Uterus (tissue), 4 donors: Measurements from ENCODE around the gene MAP1LC3A. TPM values are rescaled to one million over a fixed set of nuclear protein-coding genes. Genes with fewer than 3 reads are reported as not detected.

Experiments used
- DNase-seq, 2 donors: peaks; one replicate each; pipeline ENCODE4 v3.0.0-alpha.2; 2019 to 2020
- H3K27ac ChIP-seq, 2 donors: fragments of 200-600 bp; sonication (generic); 1 replicate in 1 of 2; 2 replicates in 1 of 2; pipeline ENCODE4 v1.5.1; 2016 to 2018
- H3K27me3 ChIP-seq, 2 donors: fragments of 200-600 bp; sonication (generic); one replicate each; pipeline ENCODE4 v1.5.1; 2018 to 2019; ENCODE audit warnings: control low read depth in 1 of 2
- H3K36me3 ChIP-seq, 2 donors: fragments of 200-600 bp; sonication (generic); one replicate each; pipeline ENCODE4 v1.5.1; 2019; ENCODE audit warnings: control low read depth in 1 of 2
- H3K4me1 ChIP-seq, 2 donors: fragments of 200-600 bp; sonication (generic); one replicate each; pipeline ENCODE4 v1.5.1; 2018 to 2019; ENCODE audit warnings: control low read depth in 1 of 2
- H3K4me3 ChIP-seq, 2 donors: fragments of 200-600 bp; sonication (generic); 1 replicate in 1 of 2; 2 replicates in 1 of 2; pipeline ENCODE4 v1.5.1; 2018 to 2019; ENCODE audit warnings: mild to moderate bottlenecking in 1 of 2
- H3K9me3 ChIP-seq, 2 donors: fragments of 200-600 bp; sonication (generic); one replicate each; pipeline ENCODE4 v1.5.1; 2019; ENCODE audit warnings: control low read depth in 1 of 2
- POLR2A ChIP-seq, 2 donors: fragments of 450-650 bp; IDR thresholded peaks; one replicate each; pipeline ENCODE4 v1.6.1; 2016; ENCODE audit warnings: antibody characterized with exemption in 2 of 2, mild to moderate bottlenecking in 1 of 2, moderate library complexity in 1 of 2
- intact Hi-C: fragments of 100-400 bp; cut with DNase I; formaldehyde crosslinking; loops from one replicate; pipeline ENCODE4 v1.15.1; 2023; ENCODE audit warnings: low total_unique reads
- total RNA-seq, 4 donors: library from RNA; depleted of rRNA in 3 of 4; stranded (reverse); fragments of >200 nt in 3 of 4; gene quantifications; one replicate each; pipeline versions ENCODE4 v1.1.0 to v1.2.4, GENCODE V29; 2014 to 2023
- TF ChIP-seq, protein P1 (sequence below), 4 experiments: fragments of 200-600 bp in 2 of 4; fragments of 450-650 bp in 2 of 4; sonication (generic) in 2 of 4; IDR thresholded peaks; one replicate each; pipeline ENCODE4 v1.5.1; 2016 to 2019; ENCODE audit warnings: antibody characterized with exemption in 4 of 4, mild to moderate bottlenecking in 2 of 4, moderate library complexity in 1 of 4
- donor health status: DM: yes; HTN: yes; CAD: no.

MAP1LC3A gene
- total RNA-seq, 4 donors from 2014 or later = 6.7 to 57.1 (median 20.0) TPM

DNA sequence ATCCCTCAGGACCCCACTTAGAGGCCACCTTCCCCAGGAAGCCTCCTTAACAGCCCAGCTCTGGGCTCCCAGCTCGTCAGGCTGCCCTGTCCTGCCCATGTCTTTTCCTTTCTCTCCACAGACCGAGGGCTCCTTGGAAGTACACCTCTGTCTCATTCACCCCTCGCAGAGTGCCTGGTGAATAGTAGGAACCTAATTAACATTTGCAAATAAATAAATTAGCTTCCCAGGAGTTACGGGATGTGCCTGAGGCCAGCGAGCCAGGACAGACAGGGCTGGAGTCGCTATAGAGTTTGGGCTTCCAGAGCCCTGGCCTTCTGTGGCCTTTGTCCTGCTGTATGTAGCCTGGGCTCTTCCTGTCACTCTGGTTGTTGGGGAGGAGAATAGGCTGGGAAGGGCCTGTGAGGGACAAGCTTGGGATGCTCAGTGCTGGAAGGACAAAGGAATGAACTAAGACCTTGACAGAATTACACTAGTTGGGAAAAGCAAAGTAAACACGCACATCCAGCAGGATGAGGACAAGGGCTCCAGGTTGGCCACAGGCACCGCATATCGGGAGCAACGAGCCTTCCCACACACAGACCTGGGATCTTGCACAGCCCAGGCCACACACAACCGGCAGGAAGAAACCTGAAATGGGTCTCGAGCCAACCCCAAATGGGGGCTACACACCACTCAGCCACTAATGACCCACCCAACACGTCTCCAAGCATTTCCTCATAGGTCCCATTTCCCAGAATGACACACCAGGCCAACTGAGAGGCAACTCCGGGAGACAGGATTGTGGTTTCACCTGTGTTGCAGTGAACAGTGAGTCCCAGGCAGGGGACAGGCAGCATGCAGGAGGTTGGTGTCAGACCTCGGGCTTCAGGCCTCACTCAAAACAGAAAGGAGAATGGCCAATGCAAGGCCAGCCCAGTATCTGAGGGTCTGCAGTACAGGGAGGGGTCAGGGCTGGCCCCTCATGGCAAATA lies 9.7 kb downstream of the MAP1LC3A start:
- no peak overlapping the region for H3K4me3 ChIP-seq
- no peaks in the 10 kb centered on the region for H3K36me3 ChIP-seq
- TF ChIP-seq, protein P1, sequence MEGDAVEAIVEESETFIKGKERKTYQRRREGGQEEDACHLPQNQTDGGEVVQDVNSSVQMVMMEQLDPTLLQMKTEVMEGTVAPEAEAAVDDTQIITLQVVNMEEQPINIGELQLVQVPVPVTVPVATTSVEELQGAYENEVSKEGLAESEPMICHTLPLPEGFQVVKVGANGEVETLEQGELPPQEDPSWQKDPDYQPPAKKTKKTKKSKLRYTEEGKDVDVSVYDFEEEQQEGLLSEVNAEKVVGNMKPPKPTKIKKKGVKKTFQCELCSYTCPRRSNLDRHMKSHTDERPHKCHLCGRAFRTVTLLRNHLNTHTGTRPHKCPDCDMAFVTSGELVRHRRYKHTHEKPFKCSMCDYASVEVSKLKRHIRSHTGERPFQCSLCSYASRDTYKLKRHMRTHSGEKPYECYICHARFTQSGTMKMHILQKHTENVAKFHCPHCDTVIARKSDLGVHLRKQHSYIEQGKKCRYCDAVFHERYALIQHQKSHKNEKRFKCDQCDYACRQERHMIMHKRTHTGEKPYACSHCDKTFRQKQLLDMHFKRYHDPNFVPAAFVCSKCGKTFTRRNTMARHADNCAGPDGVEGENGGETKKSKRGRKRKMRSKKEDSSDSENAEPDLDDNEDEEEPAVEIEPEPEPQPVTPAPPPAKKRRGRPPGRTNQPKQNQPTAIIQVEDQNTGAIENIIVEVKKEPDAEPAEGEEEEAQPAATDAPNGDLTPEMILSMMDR (IDR thresholded peaks at IDR 0.05) = no peak
- no peak for TF ChIP-seq POLR2A (IDR thresholded peaks at IDR 0.05)
- no peak overlapping the region for H3K27ac ChIP-seq
- no peaks in the 10 kb centered on the region for H3K4me1 ChIP-seq
- no peaks in the 10 kb centered on the region for H3K27me3 ChIP-seq
- intact Hi-C loops = no loop called here
- no peak for DNase-seq
- H3K9me3 ChIP-seq = no peaks in the 10 kb centered on the region

DNA sequence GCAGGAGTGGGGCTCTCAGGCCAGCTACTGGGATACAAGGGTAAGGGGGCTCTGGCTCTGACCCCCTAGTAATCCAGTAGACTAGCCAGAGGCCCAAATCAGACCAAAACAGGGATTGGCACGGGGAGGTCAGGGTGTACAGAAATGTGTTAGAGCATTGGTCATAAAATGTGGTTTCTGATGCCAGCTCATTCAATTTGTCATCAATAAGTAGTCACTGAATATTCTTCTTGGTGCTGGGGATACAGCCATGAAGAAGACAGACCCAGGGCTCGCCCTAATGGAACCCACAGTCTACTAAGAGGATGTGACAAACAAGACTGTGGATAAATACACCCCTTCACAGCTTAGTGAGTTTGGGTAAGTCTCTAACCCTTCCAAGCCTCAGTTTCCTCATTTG lies 11.1 kb downstream of the MAP1LC3A start:
- H3K9me3 ChIP-seq = no peaks in the 10 kb centered on the region
- H3K27ac ChIP-seq = no peak overlapping the region
- no peaks in the 10 kb centered on the region for H3K36me3 ChIP-seq
- intact Hi-C loops = no loop called here
- H3K27me3 ChIP-seq = no peaks in the 10 kb centered on the region
- TF ChIP-seq, protein P1 (IDR thresholded peaks at IDR 0.05) = no peak
- no peak for TF ChIP-seq POLR2A (IDR thresholded peaks at IDR 0.05)
- H3K4me3 ChIP-seq = no peak overlapping the region
- H3K4me1 ChIP-seq = no peaks in the 10 kb centered on the region
- no peak for DNase-seq

DNA sequence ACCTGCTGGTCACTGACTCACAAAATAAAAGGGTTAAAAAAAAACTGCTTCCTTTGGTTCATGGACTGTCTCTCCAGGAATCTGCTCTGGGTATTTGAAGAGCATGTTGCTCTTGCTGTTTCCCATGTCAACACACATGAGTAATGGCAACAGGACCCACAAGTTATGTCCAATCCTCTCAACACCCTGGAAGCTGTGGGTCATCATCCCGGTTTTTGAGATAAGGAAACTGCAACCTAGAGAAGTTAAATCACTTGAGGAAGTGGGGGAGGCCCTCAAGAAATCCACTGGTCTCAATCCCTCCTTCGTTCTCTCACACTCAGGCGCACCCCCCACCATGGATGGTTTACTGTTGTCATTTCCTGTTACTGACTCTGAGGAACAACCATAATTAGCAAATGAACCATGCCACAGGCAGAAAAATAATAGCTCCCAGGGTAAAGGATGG lies 12.4 kb downstream of the MAP1LC3A start:
- no peaks in the 10 kb centered on the region for H3K4me1 ChIP-seq
- H3K4me3 ChIP-seq = no peak overlapping the region
- H3K36me3 ChIP-seq = no peaks in the 10 kb centered on the region
- H3K27me3 ChIP-seq = no peaks in the 10 kb centered on the region
- no peak overlapping the region for H3K27ac ChIP-seq
- no peak for TF ChIP-seq POLR2A (IDR thresholded peaks at IDR 0.05)
- TF ChIP-seq, protein P1 (IDR thresholded peaks at IDR 0.05) = no peak
- no peaks in the 10 kb centered on the region for H3K9me3 ChIP-seq
- DNase-seq = no peak
- intact Hi-C loops = no loop called here

DNA sequence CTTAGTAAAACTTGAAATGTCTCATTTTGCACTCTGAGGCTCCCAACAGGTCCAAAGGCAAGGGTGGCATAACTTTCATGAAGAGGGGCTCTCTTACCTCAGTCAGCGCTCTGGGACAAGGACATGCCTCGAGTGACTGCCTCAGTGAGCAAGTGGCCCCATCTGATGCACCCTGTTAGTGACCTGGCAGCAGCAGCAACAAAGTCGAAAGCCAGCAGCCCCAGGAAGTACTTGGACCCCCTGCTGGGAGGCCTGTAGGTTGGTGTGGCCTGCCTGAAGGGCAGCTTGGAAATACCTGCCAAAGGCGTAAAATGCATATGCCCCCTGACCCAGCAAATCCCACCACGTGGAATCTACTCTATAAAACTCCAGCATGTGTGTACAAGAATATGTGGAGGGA lies 13.2 kb downstream of the MAP1LC3A start:
- TF ChIP-seq, protein P1 (IDR thresholded peaks at IDR 0.05) = no peak
- no peak for TF ChIP-seq POLR2A (IDR thresholded peaks at IDR 0.05)
- H3K36me3 ChIP-seq = no peaks in the 10 kb centered on the region

DNA sequence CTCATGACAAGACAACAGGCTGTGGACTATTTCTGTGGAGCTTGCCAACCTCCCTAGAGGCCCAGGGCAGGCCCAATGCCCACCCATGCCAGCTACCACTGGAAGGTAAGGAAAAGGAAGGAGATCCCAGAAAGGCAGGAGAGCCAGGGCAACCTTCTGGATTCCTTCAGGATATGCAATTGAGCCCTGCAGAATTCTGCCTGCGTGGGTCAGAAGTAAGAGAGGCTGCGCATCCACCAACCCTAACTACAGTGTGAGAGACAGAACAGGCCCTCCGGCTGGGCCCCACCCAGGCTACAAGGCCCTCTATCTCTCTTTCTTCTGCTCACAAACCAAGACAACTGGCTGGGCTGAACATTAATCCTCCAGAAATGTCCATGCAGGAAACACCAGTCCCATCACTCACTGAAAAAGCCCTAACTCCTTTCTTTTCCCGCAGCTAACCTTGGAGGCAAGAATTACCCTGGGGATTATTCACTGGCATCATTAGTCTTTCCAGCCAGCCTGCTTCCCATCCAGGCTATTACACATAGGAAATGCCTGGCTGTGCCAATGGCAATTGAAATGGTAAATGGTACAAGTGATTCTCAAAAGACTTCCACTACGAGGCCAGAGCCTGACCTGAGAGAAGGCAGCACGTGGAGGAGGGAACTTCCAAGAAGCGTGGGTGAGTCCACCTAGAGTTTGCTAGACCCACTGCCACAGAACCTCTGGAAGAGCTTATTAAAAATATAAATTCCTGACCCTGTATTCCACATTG lies 15.2 kb downstream of the MAP1LC3A start:
- no peak overlapping the region for H3K4me3 ChIP-seq
- no peaks in the 10 kb centered on the region for H3K36me3 ChIP-seq
- H3K4me1 ChIP-seq = no peaks in the 10 kb centered on the region
- no peak for DNase-seq
- TF ChIP-seq, protein P1 (IDR thresholded peaks at IDR 0.05) = no peak
- TF ChIP-seq POLR2A (IDR thresholded peaks at IDR 0.05) = no peak
- intact Hi-C loops = no loop called here
- no peaks in the 10 kb centered on the region for H3K27me3 ChIP-seq
- no peak overlapping the region for H3K27ac ChIP-seq
- no peaks in the 10 kb centered on the region for H3K9me3 ChIP-seq

More for the DNA sequence above, 13.2 kb downstream of the MAP1LC3A start:
- no peaks in the 10 kb centered on the region for H3K9me3 ChIP-seq
- H3K27ac ChIP-seq = no peak overlapping the region
- H3K27me3 ChIP-seq = no peaks in the 10 kb centered on the region
- intact Hi-C loops = no loop called here
- no peaks in the 10 kb centered on the region for H3K4me1 ChIP-seq
- no peak overlapping the region for H3K4me3 ChIP-seq
- no peak for DNase-seq
